NCI-H82 (cell line): ENCODE results near the gene TDRD12.
"Not testable (repeated sequence)": the region's sequence is repeated elsewhere in the genome, so short reads cannot be mapped to it uniquely, and the experiment has no call there.

ENCODE experiments used
- DNase-seq: peaks from one replicate; lab custom pipeline; 2025; lab: John Stamatoyannopoulos, UW

Gene TDRD12

GRCh38 chr19:32693151-32694108 is 26.1 kb upstream of the TDRD12 start:
- DNase-seq, result peak; percentile 53

GRCh38 chr19:32694316-32694715 is 25.3 kb upstream of the TDRD12 start:
- not testable (repeated sequence) for DNase-seq

- not testable (repeated sequence) for DNase-seq
These were observed 24.7 kb upstream of the TDRD12 start for GRCh38 chr19:32694851-32695250.

- DNase-seq, result not testable (repeated sequence)
These were observed 24.1 kb upstream of the TDRD12 start for GRCh38 chr19:32695506-32695905.

- not testable (repeated sequence) for DNase-seq
These were observed 22.8 kb upstream of the TDRD12 start for GRCh38 chr19:32696771-32697170.

- DNase-seq, result not testable (repeated sequence)
These were observed 19.4 kb upstream of the TDRD12 start for GRCh38 chr19:32700129-32700528.

GRCh38 chr19:32702010-32702409 is 17.6 kb upstream of the TDRD12 start:
- no peak for DNase-seq

- not testable (repeated sequence) for DNase-seq
These were observed 15.6 kb upstream of the TDRD12 start for GRCh38 chr19:32704006-32704405.

GRCh38 chr19:32708457-32708856 is 11.1 kb upstream of the TDRD12 start:
- DNase-seq, result no peak

- DNase-seq, result no peak
These were observed 10.5 kb upstream of the TDRD12 start for GRCh38 chr19:32709032-32709431.

- DNase-seq, result no peak
These were observed 7.8 kb upstream of the TDRD12 start for GRCh38 chr19:32711747-32712146.

GRCh38 chr19:32716203-32716602 is 3.4 kb upstream of the TDRD12 start:
- not testable (repeated sequence) for DNase-seq

- no peak for DNase-seq
These were observed 2.1 kb upstream of the TDRD12 start for GRCh38 chr19:32717496-32717895.

- DNase-seq, result no peak
These were observed 1.3 kb upstream of the TDRD12 start for GRCh38 chr19:32718286-32718685.

- no peak for DNase-seq
These were observed 809 bp downstream of the TDRD12 start for GRCh38 chr19:32720216-32720935.

- no peak for DNase-seq
These were observed 1.3 kb downstream of the TDRD12 start for GRCh38 chr19:32720936-32721250.

GRCh38 chr19:32735936-32736335 is 16.4 kb downstream of the TDRD12 start:
- DNase-seq, result no peak

- no peak for DNase-seq
These were observed 23.5 kb downstream of the TDRD12 start for GRCh38 chr19:32743021-32743420.

GRCh38 chr19:32743447-32743846 is 23.9 kb downstream of the TDRD12 start:
- DNase-seq, result no peak

GRCh38 chr19:32744555-32745325 is 25.2 kb downstream of the TDRD12 start:
- DNase-seq, result no peak

GRCh38 chr19:32745594-32746251 is 26.2 kb downstream of the TDRD12 start:
- DNase-seq, result not testable (repeated sequence)
